Measurements from ENCODE around the gene HPX. TPM values are rescaled to one million over a fixed set of nuclear protein-coding genes. Genes with fewer than 3 reads are reported as not detected.

HPX gene
- total RNA-seq, 1 donor from 2014 or later = 9.6 TPM

DNA sequence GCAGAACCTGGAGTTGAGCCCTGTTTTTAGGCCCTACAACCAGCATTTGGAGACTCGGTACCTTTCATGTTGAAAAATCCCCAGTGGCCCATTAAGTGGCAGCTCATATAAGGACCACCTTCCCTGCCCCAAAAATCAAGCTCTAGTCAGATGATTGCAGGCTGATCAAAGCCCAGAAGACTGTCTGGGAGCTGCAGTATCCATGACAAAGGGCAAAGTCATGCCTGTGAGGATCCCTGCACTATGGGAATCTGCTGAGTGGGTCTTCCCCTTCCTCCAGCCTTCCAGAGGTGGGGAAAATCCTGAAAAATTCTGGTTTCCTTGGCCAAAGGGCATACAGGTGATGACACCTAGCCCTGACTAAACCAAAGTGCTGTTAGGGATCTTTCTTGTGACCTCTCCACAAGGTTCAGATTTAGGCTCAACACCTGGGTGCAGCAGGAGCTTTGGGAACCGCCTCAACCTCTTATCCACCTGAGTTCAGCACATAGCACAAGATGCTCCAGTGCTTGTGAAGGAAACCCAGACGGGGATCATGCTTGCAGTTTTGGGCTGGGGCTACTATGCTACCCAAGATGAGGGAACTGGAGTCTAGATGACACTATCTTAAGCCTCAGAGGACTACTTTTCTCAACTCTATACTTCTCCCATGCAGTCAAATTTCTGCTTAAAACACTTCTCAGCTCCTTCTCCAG is 34.2 kb upstream of the HPX start:
- Mint-ChIP-seq H3K4me1 (ENCODE audit: low read depth, unreplicated experiment) (peaks cover 20% of the 10 kb centered on the region), H3K27ac (ENCODE audit: unreplicated experiment) (peak overlapping the region; percentile 99), H3K4me3 (ENCODE audit: unreplicated experiment) (peak overlapping the region; percentile 91), H3K9me3 (ENCODE audit: unreplicated experiment) (peaks cover 13% of the 10 kb centered on the region), H3K27me3 (ENCODE audit: unreplicated experiment) (peaks cover 8% of the 10 kb centered on the region), H3K36me3 (ENCODE audit: unreplicated experiment) (no peaks in the 10 kb centered on the region)
- TF ChIP-seq, protein P1, sequence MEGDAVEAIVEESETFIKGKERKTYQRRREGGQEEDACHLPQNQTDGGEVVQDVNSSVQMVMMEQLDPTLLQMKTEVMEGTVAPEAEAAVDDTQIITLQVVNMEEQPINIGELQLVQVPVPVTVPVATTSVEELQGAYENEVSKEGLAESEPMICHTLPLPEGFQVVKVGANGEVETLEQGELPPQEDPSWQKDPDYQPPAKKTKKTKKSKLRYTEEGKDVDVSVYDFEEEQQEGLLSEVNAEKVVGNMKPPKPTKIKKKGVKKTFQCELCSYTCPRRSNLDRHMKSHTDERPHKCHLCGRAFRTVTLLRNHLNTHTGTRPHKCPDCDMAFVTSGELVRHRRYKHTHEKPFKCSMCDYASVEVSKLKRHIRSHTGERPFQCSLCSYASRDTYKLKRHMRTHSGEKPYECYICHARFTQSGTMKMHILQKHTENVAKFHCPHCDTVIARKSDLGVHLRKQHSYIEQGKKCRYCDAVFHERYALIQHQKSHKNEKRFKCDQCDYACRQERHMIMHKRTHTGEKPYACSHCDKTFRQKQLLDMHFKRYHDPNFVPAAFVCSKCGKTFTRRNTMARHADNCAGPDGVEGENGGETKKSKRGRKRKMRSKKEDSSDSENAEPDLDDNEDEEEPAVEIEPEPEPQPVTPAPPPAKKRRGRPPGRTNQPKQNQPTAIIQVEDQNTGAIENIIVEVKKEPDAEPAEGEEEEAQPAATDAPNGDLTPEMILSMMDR (IDR thresholded peaks at IDR 0.05; ENCODE audit: partially characterized antibody, unreplicated experiment) = no peak
- no peak for DNase-seq

DNA sequence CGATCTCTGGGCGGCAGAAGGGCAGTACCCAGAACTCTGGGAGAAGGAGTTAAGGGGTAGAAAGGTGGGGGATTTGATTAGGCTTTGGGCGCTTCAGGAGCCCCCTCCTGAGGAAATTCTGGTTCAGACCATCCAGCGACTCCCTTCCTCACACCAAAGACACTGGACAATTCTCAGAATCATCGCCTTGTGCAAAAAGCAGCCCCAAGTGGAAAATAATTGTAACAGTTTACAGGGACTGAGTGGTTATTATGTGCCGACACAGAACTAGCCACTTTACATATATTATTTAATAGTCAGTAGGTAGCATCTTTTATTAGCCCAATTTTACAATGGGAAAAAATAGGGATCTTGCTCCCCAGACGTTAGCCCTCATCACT is 33.6 kb upstream of the HPX start:
- no peaks in the 10 kb centered on the region for H3K36me3 Mint-ChIP-seq (ENCODE audit: unreplicated experiment)
- peaks cover 13% of the 10 kb centered on the region for H3K9me3 Mint-ChIP-seq (ENCODE audit: unreplicated experiment)
- peaks cover 20% of the 10 kb centered on the region for H3K4me1 Mint-ChIP-seq (ENCODE audit: low read depth, unreplicated experiment)
- DNase-seq = no peak
- H3K27ac Mint-ChIP-seq (ENCODE audit: unreplicated experiment) = peak overlapping the region; percentile 99
- peaks cover 8% of the 10 kb centered on the region for H3K27me3 Mint-ChIP-seq (ENCODE audit: unreplicated experiment)
- peak overlapping the region; percentile 91 for H3K4me3 Mint-ChIP-seq (ENCODE audit: unreplicated experiment)
- TF ChIP-seq, protein P1 (IDR thresholded peaks at IDR 0.05; ENCODE audit: partially characterized antibody, unreplicated experiment) = no peak

DNA sequence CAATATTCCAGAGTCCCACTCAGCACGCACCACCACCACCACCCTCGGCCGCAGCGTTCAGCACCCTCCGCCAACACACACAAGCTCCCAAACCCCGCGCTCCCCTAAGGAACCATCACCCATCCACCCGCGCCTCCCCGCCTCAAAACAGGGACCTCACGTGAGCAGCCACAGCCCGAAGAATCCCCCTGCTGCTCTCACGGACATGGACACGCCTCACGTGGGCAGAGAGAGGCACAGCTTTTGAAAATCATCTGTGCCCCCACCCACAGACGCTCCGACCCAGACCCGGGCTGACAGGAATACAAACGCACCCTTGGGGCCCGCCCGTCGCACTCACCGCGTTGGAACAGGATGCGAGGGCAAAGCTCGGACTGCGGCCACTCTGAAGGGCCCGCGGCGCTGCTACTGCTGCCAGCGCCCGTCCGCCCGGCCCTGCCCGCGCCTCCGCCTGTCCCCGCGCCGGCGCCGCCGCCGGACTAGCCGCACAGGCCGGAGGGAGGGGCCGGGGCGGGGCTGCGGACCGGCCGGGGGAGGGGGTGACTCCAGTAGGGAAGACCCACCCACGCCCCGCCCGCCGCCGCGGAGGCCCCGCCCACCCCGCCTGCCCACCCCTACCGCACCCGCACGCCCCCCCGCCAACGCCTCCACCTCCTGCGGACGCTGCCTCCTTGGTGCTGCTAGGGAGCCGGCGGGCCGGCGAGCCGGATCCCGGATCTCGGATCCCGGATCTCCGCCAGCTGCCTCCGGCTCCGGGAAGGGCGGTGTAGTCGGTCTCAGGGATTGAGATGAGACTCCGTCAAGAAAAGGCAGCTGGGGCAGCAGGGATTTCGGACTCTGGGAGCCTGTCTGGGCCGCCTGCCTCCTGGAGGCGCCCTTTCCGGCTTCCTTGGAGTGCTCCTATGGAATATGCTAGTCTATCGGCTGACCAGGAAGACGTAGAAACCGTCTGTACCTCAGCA is 32.9 kb upstream of the HPX start, which contains the start of gene TRIM3:
TSS of gene TRIM3 (minus strand) at position 491 of the 962 bp plus-strand sequence. CDS start 8,246 bp downstream, outside the sequence.
- peak within 1 kb of the TSS; percentile 93 for H3K4me3 Mint-ChIP-seq (ENCODE audit: unreplicated experiment)
- H3K27me3 Mint-ChIP-seq (ENCODE audit: unreplicated experiment) = peaks cover 7% of the 10 kb centered on the region
- H3K9me3 Mint-ChIP-seq (ENCODE audit: unreplicated experiment) = peaks cover 12% of the 10 kb centered on the region
- DNase-seq = peak; percentile 96
- H3K4me1 Mint-ChIP-seq (ENCODE audit: low read depth, unreplicated experiment) = peaks cover 20% of the 10 kb centered on the region
- no peaks in the 10 kb centered on the region for H3K36me3 Mint-ChIP-seq (ENCODE audit: unreplicated experiment)
- peak within 1 kb of the TSS; percentile 99 for H3K27ac Mint-ChIP-seq (ENCODE audit: unreplicated experiment)
- TF ChIP-seq, protein P1 (IDR thresholded peaks at IDR 0.05; ENCODE audit: partially characterized antibody, unreplicated experiment) = no peak

DNA sequence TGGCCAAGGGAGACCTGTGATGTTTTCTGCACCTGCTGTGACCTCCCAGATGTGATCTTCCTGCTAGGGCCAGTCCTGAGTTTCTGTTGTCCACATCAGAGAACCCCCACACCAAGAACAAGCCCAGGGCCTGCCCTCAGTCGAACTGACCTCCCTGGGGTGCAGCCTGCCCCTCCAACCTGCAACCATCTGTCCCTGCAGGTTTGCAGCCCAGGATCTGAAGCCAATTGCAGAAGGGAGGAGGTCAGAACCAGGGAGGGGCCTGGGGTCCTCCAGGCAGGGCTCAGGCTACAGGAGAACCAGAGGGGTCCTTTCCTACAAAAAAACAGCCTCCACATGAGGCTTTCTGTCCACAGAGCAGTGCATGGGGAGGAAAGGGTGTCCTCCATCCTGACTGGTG is 32.1 kb upstream of the HPX start:
- Mint-ChIP-seq H3K27me3 (ENCODE audit: unreplicated experiment) (peaks cover 7% of the 10 kb centered on the region), H3K4me1 (ENCODE audit: low read depth, unreplicated experiment) (peaks cover 20% of the 10 kb centered on the region), H3K27ac (ENCODE audit: unreplicated experiment) (peak overlapping the region; percentile 94), H3K9me3 (ENCODE audit: unreplicated experiment) (peaks cover 12% of the 10 kb centered on the region), H3K36me3 (ENCODE audit: unreplicated experiment) (no peaks in the 10 kb centered on the region), H3K4me3 (ENCODE audit: unreplicated experiment) (peak overlapping the region; percentile 93)
- peak; percentile 59 for DNase-seq
- TF ChIP-seq, protein P1 (IDR thresholded peaks at IDR 0.05; ENCODE audit: partially characterized antibody, unreplicated experiment) = no peak

All from glutamatergic neuron (in vitro differentiated cells).